Adrenal gland (tissue), 12 donors: ENCODE measurements around the gene IPCEF1. TPM values are rescaled to one million over a fixed set of nuclear protein-coding genes. Genes with fewer than 3 reads are reported as not detected.

ENCODE experiments used
- DNase-seq, 7 donors: peaks; one replicate each; pipeline ENCODE4 v3.0.0-alpha.2; 2019 to 2020
- H3K27ac ChIP-seq, 5 donors: fragments of 200-600 bp; sonication (generic) in 4 of 5; 1 replicate in 3 of 5; 2 replicates in 2 of 5; pipeline versions ENCODE4 v1.5.1 to v1.8.0; 2016 to 2020; ENCODE audit warnings: mild to moderate bottlenecking in 1 of 5
- H3K27me3 ChIP-seq: fragments of 200-600 bp; 2 replicates; pipeline ENCODE4 v1.8.0; 2021
- H3K36me3 ChIP-seq, 2 donors: fragments of 200-600 bp; replicated peaks in 1 of 2; 1 replicate in 1 of 2; 2 replicates in 1 of 2; pipeline versions ENCODE4 v1.5.1 to v1.8.0; 2018 to 2022
- H3K4me1 ChIP-seq, 2 donors: fragments of 200-600 bp; replicated peaks in 1 of 2; 1 replicate in 1 of 2; 2 replicates in 1 of 2; pipeline versions ENCODE4 v1.5.1 to v1.8.0; 2018 to 2021
- H3K4me3 ChIP-seq, 4 donors: fragments of 200-600 bp; sonication (generic) in 3 of 4; one replicate each; pipeline ENCODE4 v1.5.1; 2016 to 2018
- H3K9me3 ChIP-seq, 3 donors: fragments of 200-600 bp; sonication (generic) in 1 of 3; replicated peaks in 1 of 3; 1 replicate in 2 of 3; 2 replicates in 1 of 3; pipeline versions ENCODE4 v1.5.1 to v1.8.0; 2016 to 2021
- CTCF ChIP-seq, 6 experiments: fragments of 450-650 bp in 4 of 6; fragments of 200-600 bp in 2 of 6; sonication (generic) in 1 of 6; IDR thresholded peaks; 1 replicate in 5 of 6; 2 replicates in 1 of 6; pipeline versions ENCODE4 v1.5.1 to v1.8.0; 2016 to 2021; ENCODE audit warnings: antibody characterized with exemption in 6 of 6, mild to moderate bottlenecking in 2 of 6, moderate library complexity in 1 of 6
- POLR2A ChIP-seq, 2 donors: fragments of 450-650 bp; IDR thresholded peaks; one replicate each; pipeline ENCODE4 v1.6.1; 2017; ENCODE audit warnings: antibody characterized with exemption in 2 of 2, mild to moderate bottlenecking in 2 of 2, moderate library complexity in 1 of 2
- WGBS, 4 donors: extraction: QIAGEN DNeasy Blood & Tissue Kit in 2 of 4; methylation state at CpG; one replicate each; pipeline versions ENCODE4 v1.1.5 to v1.1.7; 2013 to 2017; 5-methylcytosine and 5-hydroxymethylcytosine counted together
- intact Hi-C, 2 donors: fragments of 100-400 bp; cut with DNase I; formaldehyde crosslinking; loops; one replicate each; pipeline versions ENCODE4 v1.14.1 to v1.15.0; 2022 to 2023
- polyA plus RNA-seq, 3 donors: library from polyadenylated mRNA; stranded (reverse); fragments of 200-250 nt in 2 of 3; fragments of 350-450 nt in 1 of 3; fragmentation: Illumina TruSeq in 1 of 3; extraction: RNeasy Lipid Tissue Mini Kit (QIAGEN cat#74804) in 1 of 3; gene quantifications; one replicate each; pipeline ENCODE4 v1.2.3, GENCODE V29; 2013 to 2014
- total RNA-seq, 9 donors: library from RNA; depleted of rRNA in 4 of 9; stranded (reverse); fragments of >200 nt in 4 of 9; fragments of 120-200 nt in 1 of 9; fragmentation: NEBNext Ultra II Directional in 1 of 9; extraction: Animal tissue kit (Norgen Biotek cat#: 25700) in 1 of 9; gene quantifications; one replicate each; pipeline versions ENCODE4 v1.1.0 to v1.2.4, GENCODE V29; 2013 to 2023
- donor health status: healthy with polysubstance abuse.
- donor health status: Bipolar disorder and iron deficiency.
- donor health status: DM: yes; HTN: yes; CAD: no.
- donor health status: DM: no; HTN: no; CAD: no.
- donor health status: DM: no; HTN: no; CAD: no.
- donor health status: DM: yes; HTN: yes; CAD: no.

Gene IPCEF1
- total and polyA plus RNA-seq, 12 donors: 0.07 to 1.2 (median 0.72) TPM; not detected in 1

GRCh38 chr6:154402081-154402780, 45.6 kb upstream of the IPCEF1 start:
- WGBS, 4 donors: 93 to 97% (median 96%) methylated on average over 6 of the region's 6 CpGs
- Histone ChIP-seq H3K27ac (no peak overlapping the region), H3K27me3 (no peaks in the 10 kb centered on the region), H3K4me3 (no peak overlapping the region), H3K9me3 (no peaks in the 10 kb centered on the region), H3K36me3 (no peaks in the 10 kb centered on the region), H3K4me1 (no peaks in the 10 kb centered on the region)
- intact Hi-C loops: no loop called here
- DNase-seq: no peak
- TF ChIP-seq CTCF (IDR thresholded peaks at IDR 0.05) (no peak), POLR2A (IDR thresholded peaks at IDR 0.05) (no peak)

- no peak for TF ChIP-seq CTCF (IDR thresholded peaks at IDR 0.05)
- TF ChIP-seq POLR2A (IDR thresholded peaks at IDR 0.05): no peak
- H3K36me3 ChIP-seq: no peaks in the 10 kb centered on the region
- H3K27me3 ChIP-seq: no peaks in the 10 kb centered on the region
- intact Hi-C loops: no loop called here
- H3K9me3 ChIP-seq: no peaks in the 10 kb centered on the region
- no peak overlapping the region for H3K27ac ChIP-seq
- H3K4me3 ChIP-seq: no peak overlapping the region
- DNase-seq: no peak
- WGBS, 4 donors: 87 to 94% (median 91%) methylated on average over 5 of the region's 5 CpGs
- no peaks in the 10 kb centered on the region for H3K4me1 ChIP-seq
Measured at GRCh38 chr6:154399097-154399496, 42.5 kb upstream of the IPCEF1 start.

GRCh38 chr6:154397491-154398195, 41.0 kb upstream of the IPCEF1 start:
- 94 to 99% (median 96%) methylated on average over 9 of the region's 9 CpGs for WGBS, 4 donors
- H3K4me1 ChIP-seq: no peaks in the 10 kb centered on the region
- no peaks in the 10 kb centered on the region for H3K9me3 ChIP-seq
- no peaks in the 10 kb centered on the region for H3K36me3 ChIP-seq
- intact Hi-C loops: no loop called here
- no peak for TF ChIP-seq POLR2A (IDR thresholded peaks at IDR 0.05)
- no peak for TF ChIP-seq CTCF (IDR thresholded peaks at IDR 0.05)
- DNase-seq: no peak
- no peak overlapping the region for H3K27ac ChIP-seq
- no peak overlapping the region for H3K4me3 ChIP-seq
- no peaks in the 10 kb centered on the region for H3K27me3 ChIP-seq

- Histone ChIP-seq H3K4me3 (no peak overlapping the region), H3K9me3 (no peaks in the 10 kb centered on the region), H3K36me3 (no peaks in the 10 kb centered on the region), H3K27me3 (no peaks in the 10 kb centered on the region), H3K27ac (no peak overlapping the region), H3K4me1 (no peaks in the 10 kb centered on the region)
- no peak for DNase-seq
- intact Hi-C loops: no loop called here
- TF ChIP-seq POLR2A (IDR thresholded peaks at IDR 0.05): no peak
- no peak for TF ChIP-seq CTCF (IDR thresholded peaks at IDR 0.05)
- WGBS, 4 donors: 82 to 94% (median 91%) methylated on average over 5 to 6 of the region's 6 CpGs
Measured at GRCh38 chr6:154395878-154396277, 39.3 kb upstream of the IPCEF1 start.
